Measurements from ENCODE around the gene CDH12. TPM values are rescaled to one million over a fixed set of nuclear protein-coding genes. Genes with fewer than 3 reads are reported as not detected.
"Not testable (repeated sequence)": the region's sequence is repeated elsewhere in the genome, so short reads cannot be mapped to it uniquely, and the experiment has no call there.

Gene CDH12
- total RNA-seq, 2 experiments from 2014 or later = not detected

GRCh38 chr5:22053195-22053594 is 799.9 kb downstream of the CDH12 start:
- CTCF ChIA-PET = no interaction called here
- H3K36me3 Mint-ChIP-seq = no peaks in the 10 kb centered on the region
- H3K9me3 Mint-ChIP-seq (ENCODE audit: low read depth) = peaks cover 10% of the 10 kb centered on the region
- DNase-seq (no peak), ATAC-seq (no peak)
- H3K4me1 Mint-ChIP-seq = no peaks in the 10 kb centered on the region
- H3K27ac Mint-ChIP-seq = no peak overlapping the region
- no peaks in the 10 kb centered on the region for H3K27me3 Mint-ChIP-seq
- no peak overlapping the region for H3K4me3 Mint-ChIP-seq

GRCh38 chr5:22051881-22052280 is 801.3 kb downstream of the CDH12 start:
- peaks cover 12% of the 10 kb centered on the region for H3K9me3 Mint-ChIP-seq (ENCODE audit: low read depth)
- ATAC-seq (no peak), DNase-seq (no peak)
- H3K4me3 Mint-ChIP-seq = no peak overlapping the region
- H3K36me3 Mint-ChIP-seq = no peaks in the 10 kb centered on the region
- H3K4me1 Mint-ChIP-seq = no peaks in the 10 kb centered on the region
- no peaks in the 10 kb centered on the region for H3K27me3 Mint-ChIP-seq
- CTCF ChIA-PET = no interaction called here
- no peak overlapping the region for H3K27ac Mint-ChIP-seq

GRCh38 chr5:22050931-22051330 is 802.2 kb downstream of the CDH12 start:
- Mint-ChIP-seq H3K4me1 (no peaks in the 10 kb centered on the region), H3K4me3 (no peak overlapping the region), H3K36me3 (no peaks in the 10 kb centered on the region), H3K27ac (no peak overlapping the region), H3K27me3 (no peaks in the 10 kb centered on the region), H3K9me3 (ENCODE audit: low read depth) (peaks cover 8% of the 10 kb centered on the region)
- ATAC-seq (no peak), DNase-seq (no peak)
- CTCF ChIA-PET = no interaction called here

GRCh38 chr5:22044229-22044628 is 808.9 kb downstream of the CDH12 start:
- no peaks in the 10 kb centered on the region for H3K4me1 Mint-ChIP-seq
- H3K27ac Mint-ChIP-seq = no peak overlapping the region
- no peak overlapping the region for H3K4me3 Mint-ChIP-seq
- DNase-seq (no peak), ATAC-seq (no peak)
- CTCF ChIA-PET = no interaction called here
- H3K27me3 Mint-ChIP-seq = no peaks in the 10 kb centered on the region
- no peaks in the 10 kb centered on the region for H3K36me3 Mint-ChIP-seq
- peaks cover 7% of the 10 kb centered on the region for H3K9me3 Mint-ChIP-seq (ENCODE audit: low read depth)

GRCh38 chr5:22036061-22036460 is 817.1 kb downstream of the CDH12 start:
- Mint-ChIP-seq H3K4me3 (no peak overlapping the region), H3K9me3 (ENCODE audit: low read depth) (peaks cover 5% of the 10 kb centered on the region), H3K4me1 (no peaks in the 10 kb centered on the region), H3K27me3 (no peaks in the 10 kb centered on the region), H3K36me3 (no peaks in the 10 kb centered on the region), H3K27ac (no peak overlapping the region)
- ATAC-seq = no peak
- CTCF ChIA-PET = no interaction called here
- no peak for DNase-seq

- Mint-ChIP-seq H3K36me3 (no peaks in the 10 kb centered on the region), H3K4me1 (no peaks in the 10 kb centered on the region), H3K27ac (no peak overlapping the region), H3K27me3 (no peaks in the 10 kb centered on the region), H3K9me3 (ENCODE audit: low read depth) (peaks cover 11% of the 10 kb centered on the region), H3K4me3 (no peak overlapping the region)
- CTCF ChIA-PET = no interaction called here
- ATAC-seq (no peak), DNase-seq (no peak)
Measured at GRCh38 chr5:22033066-22033465, 820.1 kb downstream of the CDH12 start.

GRCh38 chr5:22023784-22024183 is 829.4 kb downstream of the CDH12 start:
- no peak overlapping the region for H3K4me3 Mint-ChIP-seq
- no peaks in the 10 kb centered on the region for H3K4me1 Mint-ChIP-seq
- no peaks in the 10 kb centered on the region for H3K36me3 Mint-ChIP-seq
- no peak for ATAC-seq
- no peaks in the 10 kb centered on the region for H3K27me3 Mint-ChIP-seq
- CTCF ChIA-PET = no interaction called here
- H3K27ac Mint-ChIP-seq = no peak overlapping the region
- DNase-seq = no peak
- H3K9me3 Mint-ChIP-seq (ENCODE audit: low read depth) = peaks cover 15% of the 10 kb centered on the region

GRCh38 chr5:22012893-22013292 is 840.3 kb downstream of the CDH12 start:
- H3K4me1 Mint-ChIP-seq; ATAC-seq; H3K36me3 Mint-ChIP-seq; H3K9me3 Mint-ChIP-seq (ENCODE audit: low read depth); DNase-seq; H3K27me3 Mint-ChIP-seq; H3K4me3 Mint-ChIP-seq; CTCF ChIA-PET; H3K27ac Mint-ChIP-seq: not testable (repeated sequence)

- H3K36me3 Mint-ChIP-seq; H3K4me3 Mint-ChIP-seq; CTCF ChIA-PET; H3K27ac Mint-ChIP-seq; H3K9me3 Mint-ChIP-seq (ENCODE audit: low read depth); DNase-seq; H3K4me1 Mint-ChIP-seq; ATAC-seq; H3K27me3 Mint-ChIP-seq: not testable (repeated sequence)
Measured at GRCh38 chr5:22010808-22011207, 842.3 kb downstream of the CDH12 start.

- H3K4me1 Mint-ChIP-seq; DNase-seq; H3K9me3 Mint-ChIP-seq (ENCODE audit: low read depth); CTCF ChIA-PET; H3K36me3 Mint-ChIP-seq; H3K27me3 Mint-ChIP-seq; H3K4me3 Mint-ChIP-seq; H3K27ac Mint-ChIP-seq; ATAC-seq: not testable (repeated sequence)
Measured at GRCh38 chr5:22001097-22001496, 852.0 kb downstream of the CDH12 start.

- DNase-seq; H3K4me3 Mint-ChIP-seq; CTCF ChIA-PET; ATAC-seq; H3K27ac Mint-ChIP-seq; H3K9me3 Mint-ChIP-seq (ENCODE audit: low read depth); H3K27me3 Mint-ChIP-seq; H3K4me1 Mint-ChIP-seq; H3K36me3 Mint-ChIP-seq: not testable (repeated sequence)
Measured at GRCh38 chr5:21985799-21986198, 867.3 kb downstream of the CDH12 start.

GRCh38 chr5:21951571-21951970 is 901.6 kb downstream of the CDH12 start:
- H3K4me3 Mint-ChIP-seq; H3K9me3 Mint-ChIP-seq (ENCODE audit: low read depth); H3K36me3 Mint-ChIP-seq; H3K4me1 Mint-ChIP-seq; DNase-seq; H3K27me3 Mint-ChIP-seq; ATAC-seq; CTCF ChIA-PET; H3K27ac Mint-ChIP-seq: not testable (repeated sequence)

- Mint-ChIP-seq H3K27ac (no peak overlapping the region), H3K9me3 (ENCODE audit: low read depth) (peaks cover 9% of the 10 kb centered on the region), H3K4me3 (no peak overlapping the region), H3K36me3 (no peaks in the 10 kb centered on the region), H3K4me1 (no peaks in the 10 kb centered on the region), H3K27me3 (no peaks in the 10 kb centered on the region)
- no peak for DNase-seq
- CTCF ChIA-PET = no interaction called here
- ATAC-seq = no peak
Measured at GRCh38 chr5:21931116-21931515, 922.0 kb downstream of the CDH12 start.

GRCh38 chr5:21919414-21920022 is 933.6 kb downstream of the CDH12 start:
- Mint-ChIP-seq H3K27ac (no peak overlapping the region), H3K4me3 (no peak overlapping the region), H3K4me1 (no peaks in the 10 kb centered on the region), H3K9me3 (ENCODE audit: low read depth) (no peaks in the 10 kb centered on the region), H3K27me3 (no peaks in the 10 kb centered on the region), H3K36me3 (no peaks in the 10 kb centered on the region)
- ATAC-seq = no peak
- no peak for DNase-seq
- CTCF ChIA-PET = no interaction called here

- CTCF ChIA-PET = no interaction called here
- H3K4me3 Mint-ChIP-seq = no peak overlapping the region
- DNase-seq = no peak
- H3K27ac Mint-ChIP-seq = no peak overlapping the region
- H3K27me3 Mint-ChIP-seq = no peaks in the 10 kb centered on the region
- no peak for ATAC-seq
- H3K9me3 Mint-ChIP-seq (ENCODE audit: low read depth) = no peaks in the 10 kb centered on the region
- H3K4me1 Mint-ChIP-seq = no peaks in the 10 kb centered on the region
- no peaks in the 10 kb centered on the region for H3K36me3 Mint-ChIP-seq
Measured at GRCh38 chr5:21918451-21918850, 934.7 kb downstream of the CDH12 start.
